Nephron progenitor cell (in vitro differentiated cells): ENCODE results near the gene CNGA2.

Source experiments
- DNase-seq: peaks from one replicate; pipeline ENCODE4 v3.0.0; 2021
- H3K27ac Mint-ChIP-seq: 2 replicates; pipeline ENCODE4 v1.8.0; 2021; ENCODE audit warnings: mild to moderate bottlenecking, moderate library complexity, mixed read lengths
- H3K27me3 Mint-ChIP-seq: 2 replicates; pipeline ENCODE4 v1.8.0; 2021; ENCODE audit warnings: mild to moderate bottlenecking, low read depth, mixed read lengths; ENCODE audit not compliant: poor library complexity
- H3K36me3 Mint-ChIP-seq: 2 replicates; pipeline ENCODE4 v1.8.0; 2021; ENCODE audit warnings: low read depth, mixed read lengths
- H3K4me1 Mint-ChIP-seq: 2 replicates; pipeline ENCODE4 v1.8.0; 2021; ENCODE audit warnings: mixed read lengths
- H3K4me3 Mint-ChIP-seq: 2 replicates; pipeline ENCODE4 v1.8.0; 2021; ENCODE audit warnings: mild to moderate bottlenecking, moderate library complexity, mixed read lengths
- H3K9me3 Mint-ChIP-seq: 2 replicates; pipeline ENCODE4 v1.8.0; 2021; ENCODE audit warnings: mild to moderate bottlenecking, moderate library complexity, mixed read lengths
- TF ChIP-seq, protein P1 (sequence below): fragments of 200-600 bp; sonication (generic); IDR thresholded peaks from 2 replicates; pipeline ENCODE4 v1.5.0; 2021; ENCODE audit warnings: antibody characterized with exemption

Gene CNGA2

DNA sequence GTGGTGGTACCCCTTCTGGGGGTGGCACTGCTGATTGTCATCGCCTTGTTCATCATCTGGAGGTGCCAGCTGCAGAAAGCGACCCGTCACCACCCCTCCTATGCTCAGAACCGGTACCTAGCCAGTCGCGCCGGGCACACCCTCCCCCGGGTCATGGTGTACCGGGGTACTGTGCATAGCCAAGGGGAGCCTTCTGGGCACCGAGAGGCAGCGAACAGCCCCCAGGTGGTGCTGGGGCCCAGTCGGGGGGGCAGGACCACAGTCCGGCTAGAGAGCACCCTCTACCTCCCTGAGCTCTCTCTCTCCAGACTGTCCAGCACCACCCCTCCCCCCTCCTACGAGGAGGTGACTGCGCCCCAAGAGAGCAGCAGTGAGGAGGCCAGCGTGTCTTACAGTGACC lies 34.0 kb upstream of the CNGA2 start:
- no peak for DNase-seq
- Mint-ChIP-seq H3K36me3 (no peaks in the 10 kb centered on the region), H3K4me1 (peaks cover 18% of the 10 kb centered on the region), H3K27me3 (peaks cover 23% of the 10 kb centered on the region), H3K9me3 (peaks cover 63% of the 10 kb centered on the region), H3K4me3 (no peak overlapping the region), H3K27ac (no peak overlapping the region)
- TF ChIP-seq, protein P1, sequence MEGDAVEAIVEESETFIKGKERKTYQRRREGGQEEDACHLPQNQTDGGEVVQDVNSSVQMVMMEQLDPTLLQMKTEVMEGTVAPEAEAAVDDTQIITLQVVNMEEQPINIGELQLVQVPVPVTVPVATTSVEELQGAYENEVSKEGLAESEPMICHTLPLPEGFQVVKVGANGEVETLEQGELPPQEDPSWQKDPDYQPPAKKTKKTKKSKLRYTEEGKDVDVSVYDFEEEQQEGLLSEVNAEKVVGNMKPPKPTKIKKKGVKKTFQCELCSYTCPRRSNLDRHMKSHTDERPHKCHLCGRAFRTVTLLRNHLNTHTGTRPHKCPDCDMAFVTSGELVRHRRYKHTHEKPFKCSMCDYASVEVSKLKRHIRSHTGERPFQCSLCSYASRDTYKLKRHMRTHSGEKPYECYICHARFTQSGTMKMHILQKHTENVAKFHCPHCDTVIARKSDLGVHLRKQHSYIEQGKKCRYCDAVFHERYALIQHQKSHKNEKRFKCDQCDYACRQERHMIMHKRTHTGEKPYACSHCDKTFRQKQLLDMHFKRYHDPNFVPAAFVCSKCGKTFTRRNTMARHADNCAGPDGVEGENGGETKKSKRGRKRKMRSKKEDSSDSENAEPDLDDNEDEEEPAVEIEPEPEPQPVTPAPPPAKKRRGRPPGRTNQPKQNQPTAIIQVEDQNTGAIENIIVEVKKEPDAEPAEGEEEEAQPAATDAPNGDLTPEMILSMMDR: no peak

DNA sequence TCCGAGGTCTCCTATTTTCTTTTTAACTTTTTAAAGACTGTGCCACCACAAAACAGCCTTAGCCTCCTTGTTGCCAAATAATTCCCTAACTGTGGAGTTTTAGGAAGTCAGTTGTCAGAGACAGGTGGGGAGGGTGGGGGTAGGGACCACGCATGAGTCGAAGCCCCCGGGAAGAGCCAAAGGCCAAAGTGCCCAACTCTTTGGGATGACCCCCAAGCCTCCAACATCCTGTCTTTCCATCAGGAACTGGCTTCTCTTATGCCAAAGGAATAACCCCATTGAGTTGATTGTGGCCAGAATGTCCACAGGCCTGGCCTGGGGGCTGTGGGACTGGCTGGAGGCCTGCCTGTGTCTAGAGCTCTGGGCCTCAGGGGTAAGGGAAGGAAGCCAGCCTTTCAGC lies 33.5 kb upstream of the CNGA2 start:
- H3K27ac Mint-ChIP-seq: no peak overlapping the region
- TF ChIP-seq, protein P1: no peak
- no peak for DNase-seq
- no peaks in the 10 kb centered on the region for H3K36me3 Mint-ChIP-seq
- H3K9me3 Mint-ChIP-seq: peaks cover 63% of the 10 kb centered on the region
- H3K27me3 Mint-ChIP-seq: peaks cover 18% of the 10 kb centered on the region
- H3K4me1 Mint-ChIP-seq: peaks cover 14% of the 10 kb centered on the region
- no peak overlapping the region for H3K4me3 Mint-ChIP-seq

DNA sequence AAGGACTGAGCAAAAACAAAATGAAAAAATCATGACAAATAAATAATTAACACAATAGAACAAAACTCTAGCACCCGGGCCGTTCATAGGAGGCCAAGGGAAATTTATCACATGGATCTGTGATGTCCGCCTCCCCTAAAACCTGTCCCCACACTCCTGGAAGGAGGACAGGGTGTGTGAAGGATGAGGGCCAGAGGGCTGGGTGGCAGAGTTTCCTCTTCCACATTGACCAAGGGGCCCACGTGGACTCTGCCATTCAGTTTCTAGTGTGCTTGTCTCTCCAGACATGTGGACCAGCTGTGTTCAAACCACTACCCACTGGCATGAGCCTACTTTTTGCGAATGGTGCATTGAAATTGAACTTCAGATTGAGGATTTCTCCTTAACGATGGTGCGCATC lies 33.0 kb upstream of the CNGA2 start:
- peaks cover 59% of the 10 kb centered on the region for H3K9me3 Mint-ChIP-seq
- H3K27ac Mint-ChIP-seq: no peak overlapping the region
- H3K4me1 Mint-ChIP-seq: peaks cover 11% of the 10 kb centered on the region
- H3K4me3 Mint-ChIP-seq: no peak overlapping the region
- H3K27me3 Mint-ChIP-seq: peaks cover 13% of the 10 kb centered on the region
- no peaks in the 10 kb centered on the region for H3K36me3 Mint-ChIP-seq
- no peak for DNase-seq
- TF ChIP-seq, protein P1: no peak

DNA sequence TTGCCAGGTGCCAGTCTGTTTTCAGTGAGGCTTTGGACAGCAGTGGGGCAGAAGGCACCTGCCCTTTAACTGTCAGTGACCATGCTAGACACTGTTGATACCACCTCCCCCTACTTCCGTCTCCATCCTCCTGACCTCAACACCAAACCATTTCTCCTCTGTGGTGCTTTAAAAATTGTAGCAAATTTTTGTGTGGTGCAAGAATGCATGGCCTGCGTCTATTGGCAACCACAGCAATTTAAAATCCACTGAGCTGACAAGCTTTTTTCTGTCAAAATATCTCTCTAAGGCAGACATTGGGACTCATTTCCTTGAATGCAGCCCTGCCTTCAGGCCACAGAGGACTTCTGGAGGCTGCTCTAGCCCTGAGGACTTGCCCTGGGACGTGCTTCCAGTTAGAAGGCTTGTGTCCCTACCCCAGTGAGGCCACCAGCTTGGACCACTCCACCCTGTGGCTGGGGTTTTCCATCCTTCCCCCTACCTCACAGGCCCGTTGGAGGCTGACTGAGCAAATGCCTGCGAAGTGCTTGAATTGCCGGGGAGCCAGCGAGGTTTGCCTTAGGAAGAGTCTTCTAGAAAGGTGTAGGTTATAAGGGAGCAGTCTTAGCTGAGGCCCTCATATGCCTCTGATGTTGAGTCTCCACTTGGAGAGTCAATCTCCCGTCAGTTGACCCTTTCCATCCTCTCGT lies 32.4 kb upstream of the CNGA2 start:
- TF ChIP-seq, protein P1: no peak
- DNase-seq: no peak
- Mint-ChIP-seq H3K36me3 (no peaks in the 10 kb centered on the region), H3K4me1 (peaks cover 11% of the 10 kb centered on the region), H3K4me3 (no peak overlapping the region), H3K9me3 (peaks cover 57% of the 10 kb centered on the region), H3K27me3 (peaks cover 11% of the 10 kb centered on the region), H3K27ac (no peak overlapping the region)

DNA sequence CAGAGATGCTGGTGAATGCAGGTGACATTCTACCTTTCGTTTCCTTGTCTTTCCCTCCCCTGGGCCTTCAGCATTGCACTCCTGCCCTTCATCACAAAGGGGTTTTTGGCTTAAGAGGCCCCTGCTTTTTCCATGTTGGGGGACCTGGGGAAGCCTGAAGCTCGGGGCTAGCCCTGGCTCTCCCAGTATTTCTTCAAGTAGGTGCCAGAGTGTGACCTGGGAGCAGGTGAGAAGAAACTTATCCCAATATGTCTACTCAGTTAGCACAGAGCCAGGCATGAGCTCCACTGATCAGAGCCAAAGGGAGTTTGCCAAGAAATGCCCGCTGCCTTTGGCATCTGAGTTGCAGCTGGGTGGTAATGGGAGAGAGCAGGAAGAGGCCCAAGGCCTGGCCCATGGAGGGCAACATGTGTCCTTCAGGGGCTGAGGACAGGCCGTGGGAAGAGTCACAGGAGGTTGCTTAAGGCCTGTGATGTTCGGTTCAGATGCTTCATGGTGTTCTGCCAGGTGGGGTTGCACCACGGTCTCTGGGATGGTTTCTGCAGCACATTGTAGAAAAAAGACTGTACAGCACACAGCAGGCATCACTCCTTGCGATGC lies 31.7 kb upstream of the CNGA2 start:
- H3K9me3 Mint-ChIP-seq: peaks cover 57% of the 10 kb centered on the region
- H3K27ac Mint-ChIP-seq: no peak overlapping the region
- H3K36me3 Mint-ChIP-seq: no peaks in the 10 kb centered on the region
- H3K4me3 Mint-ChIP-seq: no peak overlapping the region
- H3K4me1 Mint-ChIP-seq: peaks cover 6% of the 10 kb centered on the region
- TF ChIP-seq, protein P1: no peak
- peaks cover 10% of the 10 kb centered on the region for H3K27me3 Mint-ChIP-seq
- DNase-seq: no peak

DNA sequence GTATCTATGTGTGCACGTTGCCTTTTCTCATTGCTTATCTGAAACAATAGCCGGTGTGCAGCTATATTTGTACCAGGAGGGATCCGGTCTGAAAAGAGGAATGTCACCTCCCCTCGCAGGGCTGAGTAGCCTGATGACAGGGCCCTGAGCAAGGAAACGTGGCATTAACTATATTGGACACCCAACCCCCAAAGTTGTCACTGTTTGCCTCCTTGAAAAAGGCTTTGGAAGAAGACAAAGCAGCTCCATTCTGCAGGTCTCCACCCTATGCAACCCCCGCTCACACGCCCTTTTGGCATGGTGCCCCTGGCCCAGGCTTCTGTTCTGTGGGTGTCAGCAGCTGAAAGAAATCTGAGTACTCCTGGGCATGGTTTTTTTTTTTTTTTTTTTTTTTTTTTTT lies 31.1 kb upstream of the CNGA2 start:
- TF ChIP-seq, protein P1: no peak
- no peak overlapping the region for H3K4me3 Mint-ChIP-seq
- H3K36me3 Mint-ChIP-seq: no peaks in the 10 kb centered on the region
- peaks cover 8% of the 10 kb centered on the region for H3K27me3 Mint-ChIP-seq
- no peak overlapping the region for H3K27ac Mint-ChIP-seq
- peaks cover 52% of the 10 kb centered on the region for H3K9me3 Mint-ChIP-seq
- DNase-seq: no peak
- peaks cover 5% of the 10 kb centered on the region for H3K4me1 Mint-ChIP-seq
